ENCODE results near the gene PVR. TPM values are rescaled to one million over a fixed set of nuclear protein-coding genes. Genes with fewer than 3 reads are reported as not detected.

Gene PVR
- total and polyA plus RNA-seq, 10 of the 15 experiments (the other 5 are each of a cell fraction or from before 2014, with no cell fraction given) = 0.07 to 4.0 (median 1.9) TPM

DNA sequence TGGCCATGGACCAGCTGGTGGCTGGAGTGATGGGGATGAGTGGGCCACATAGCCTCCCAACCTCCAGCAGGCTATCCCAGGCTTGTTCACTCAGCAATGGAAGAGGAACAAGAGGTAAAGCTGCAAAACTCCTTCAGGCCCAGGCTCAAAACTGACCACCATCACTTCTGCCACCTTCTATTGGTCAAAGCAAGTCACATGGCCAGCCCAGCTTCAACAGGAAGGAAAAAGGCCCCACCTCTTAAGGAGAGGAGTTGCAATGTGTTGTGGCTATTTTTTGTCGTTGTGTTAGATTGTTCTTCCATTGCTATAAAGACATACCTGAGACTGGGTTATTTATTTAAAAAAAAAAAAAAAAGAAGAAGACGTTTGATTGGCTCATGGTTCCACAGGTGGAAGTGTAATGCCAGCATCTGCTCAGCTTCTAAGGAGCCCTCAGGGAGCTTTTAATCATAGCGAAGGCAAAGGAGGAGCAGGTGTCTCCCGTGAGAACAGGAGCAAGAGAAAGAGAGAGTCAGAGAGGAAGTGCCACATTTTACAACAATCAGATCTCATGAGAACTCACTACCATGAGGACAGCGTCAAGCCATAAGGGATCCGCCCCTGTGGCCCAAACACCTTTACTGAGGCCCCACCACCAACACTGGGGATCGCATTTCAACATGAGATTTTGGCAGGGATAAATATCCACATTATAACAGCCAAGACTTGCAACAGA lies 24.9 kb upstream of the PVR start:
- Histone ChIP-seq H3K4me1 (ENCODE audit: control insufficient read depth, insufficient read depth, low read length) (no peaks in the 10 kb centered on the region), H3K4me2 (ENCODE audit: control insufficient read depth, insufficient read depth) (no peak overlapping the region), H3K9me3 (replicated peaks; ENCODE audit: control insufficient read depth, insufficient read depth, low read length) (no peaks in the 10 kb centered on the region), H3K79me2 (ENCODE audit: control insufficient read depth, insufficient read depth, low read length) (no peaks in the 10 kb centered on the region), H3K36me3 (ENCODE audit: control insufficient read depth in 2 of 2, insufficient read depth in 2 of 2, low read length in 1 of 2) (no peaks in the 10 kb centered on the region), H3K27ac (ENCODE audit: control insufficient read depth, insufficient read depth) (no peak overlapping the region), H2AFZ (ENCODE audit: control insufficient read depth, low read depth, low read length) (no peak overlapping the region), H4K20me1 (ENCODE audit: control insufficient read depth, insufficient read depth) (no peaks in the 10 kb centered on the region), H3K27me3 (replicated peaks in 1 of 2; ENCODE audit: control insufficient read depth in 2 of 2, insufficient read depth in 2 of 2, low read length in 1 of 2) (no peaks in the 10 kb centered on the region), H3K9ac (ENCODE audit: control insufficient read depth, insufficient read depth, low read length) (no peak overlapping the region), H3K4me3 (no peak overlapping the region)
- ChIA-PET POLR2A (no interaction called here), CTCF (no interaction called here), SMC1A (ENCODE audit: uncharacterized antibody, unreplicated experiment) (no interaction called here), RAD21 (ENCODE audit: unreplicated experiment) (no interaction called here)
- no peak for ATAC-seq
- DNase-seq (ENCODE audit: low read depth, low spot score) = no peak
- no TSS peak for BruUV-seq (replicated peaks)
- TF ChIP-seq MTA3 (IDR thresholded peaks at IDR 0.05; ENCODE audit: borderline replicate concordance, low read length) = no peak
- TF ChIP-seq NFYB (IDR thresholded peaks at IDR 0.05; ENCODE audit: insufficient read depth, low read depth, low read length) = 0 out of 2 replicates have a peak, but pooled peaks have one; percentile 42
- intact Hi-C loops (cut with micrococcal nuclease; ENCODE audit: unreplicated experiment) = no loop called here
- 24% methylated on average over 7 of the region's 7 CpGs for WGBS (ENCODE audit: insufficient coverage, insufficient replicate concordance, low lambda C conversion rate, missing lambda C conversion rate)
- in situ Hi-C loops (cut with MboI) = no loop called here
- no peak for FAIRE-seq

DNA sequence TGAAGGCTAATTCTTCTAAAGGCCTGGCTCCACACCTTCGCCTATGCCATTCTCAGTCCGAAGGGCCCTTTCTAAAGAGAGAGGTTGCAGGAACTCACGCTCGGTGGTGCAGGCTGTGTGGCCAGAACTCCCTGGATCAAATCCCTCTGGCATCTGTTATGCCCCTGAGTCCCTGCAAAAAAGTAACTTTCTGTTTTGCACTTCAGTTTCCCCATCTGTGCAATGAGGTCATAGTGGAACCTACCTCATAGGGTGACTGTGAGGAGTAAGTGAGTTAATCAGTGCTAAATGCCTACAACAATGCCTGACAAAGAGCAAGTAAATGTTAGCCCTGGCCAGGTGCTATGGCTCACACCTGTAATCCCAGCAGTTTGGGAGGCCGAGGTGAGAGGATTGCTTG lies 23.0 kb upstream of the PVR start:
- no peaks in the 10 kb centered on the region for H4K20me1 ChIP-seq (ENCODE audit: control insufficient read depth, insufficient read depth)
- CTCF ChIA-PET = no interaction called here
- no peak for TF ChIP-seq SP1 (IDR thresholded peaks at IDR 0.05; ENCODE audit: low read depth, low read length)
- TF ChIP-seq BRCA1 (IDR thresholded peaks at IDR 0.05; ENCODE audit: low read depth, low read length) = no peak
- TF ChIP-seq FOS (IDR thresholded peaks at IDR 0.05; ENCODE audit: borderline replicate concordance, extremely low read depth, insufficient read length) = no peak
- no peak for TF ChIP-seq TAF1 (IDR thresholded peaks at IDR 0.05; ENCODE audit: borderline replicate concordance, low read depth, low read length)
- no peak for TF ChIP-seq ZBED1 (IDR thresholded peaks at IDR 0.05; ENCODE audit: borderline replicate concordance)
- no peak for TF ChIP-seq MTA2 (IDR thresholded peaks at IDR 0.05; ENCODE audit: low read depth)
- no peak for TF ChIP-seq SMC3 (IDR thresholded peaks at IDR 0.05; ENCODE audit: borderline replicate concordance, low read length)
- no peak for TF ChIP-seq ESRRA (IDR thresholded peaks at IDR 0.05; ENCODE audit: low read length)
- TF ChIP-seq PML (IDR thresholded peaks at IDR 0.05; ENCODE audit: low read length) = no peak
- TF ChIP-seq, protein P1, sequence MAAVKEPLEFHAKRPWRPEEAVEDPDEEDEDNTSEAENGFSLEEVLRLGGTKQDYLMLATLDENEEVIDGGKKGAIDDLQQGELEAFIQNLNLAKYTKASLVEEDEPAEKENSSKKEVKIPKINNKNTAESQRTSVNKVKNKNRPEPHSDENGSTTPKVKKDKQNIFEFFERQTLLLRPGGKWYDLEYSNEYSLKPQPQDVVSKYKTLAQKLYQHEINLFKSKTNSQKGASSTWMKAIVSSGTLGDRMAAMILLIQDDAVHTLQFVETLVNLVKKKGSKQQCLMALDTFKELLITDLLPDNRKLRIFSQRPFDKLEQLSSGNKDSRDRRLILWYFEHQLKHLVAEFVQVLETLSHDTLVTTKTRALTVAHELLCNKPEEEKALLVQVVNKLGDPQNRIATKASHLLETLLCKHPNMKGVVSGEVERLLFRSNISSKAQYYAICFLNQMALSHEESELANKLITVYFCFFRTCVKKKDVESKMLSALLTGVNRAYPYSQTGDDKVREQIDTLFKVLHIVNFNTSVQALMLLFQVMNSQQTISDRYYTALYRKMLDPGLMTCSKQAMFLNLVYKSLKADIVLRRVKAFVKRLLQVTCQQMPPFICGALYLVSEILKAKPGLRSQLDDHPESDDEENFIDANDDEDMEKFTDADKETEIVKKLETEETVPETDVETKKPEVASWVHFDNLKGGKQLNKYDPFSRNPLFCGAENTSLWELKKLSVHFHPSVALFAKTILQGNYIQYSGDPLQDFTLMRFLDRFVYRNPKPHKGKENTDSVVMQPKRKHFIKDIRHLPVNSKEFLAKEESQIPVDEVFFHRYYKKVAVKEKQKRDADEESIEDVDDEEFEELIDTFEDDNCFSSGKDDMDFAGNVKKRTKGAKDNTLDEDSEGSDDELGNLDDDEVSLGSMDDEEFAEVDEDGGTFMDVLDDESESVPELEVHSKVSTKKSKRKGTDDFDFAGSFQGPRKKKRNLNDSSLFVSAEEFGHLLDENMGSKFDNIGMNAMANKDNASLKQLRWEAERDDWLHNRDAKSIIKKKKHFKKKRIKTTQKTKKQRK (IDR thresholded peaks at IDR 0.05; ENCODE audit: low read depth, low read length) = no peak
- TF ChIP-seq LARP7 (IDR thresholded peaks at IDR 0.05) = no peak
- TF ChIP-seq, protein P2, sequence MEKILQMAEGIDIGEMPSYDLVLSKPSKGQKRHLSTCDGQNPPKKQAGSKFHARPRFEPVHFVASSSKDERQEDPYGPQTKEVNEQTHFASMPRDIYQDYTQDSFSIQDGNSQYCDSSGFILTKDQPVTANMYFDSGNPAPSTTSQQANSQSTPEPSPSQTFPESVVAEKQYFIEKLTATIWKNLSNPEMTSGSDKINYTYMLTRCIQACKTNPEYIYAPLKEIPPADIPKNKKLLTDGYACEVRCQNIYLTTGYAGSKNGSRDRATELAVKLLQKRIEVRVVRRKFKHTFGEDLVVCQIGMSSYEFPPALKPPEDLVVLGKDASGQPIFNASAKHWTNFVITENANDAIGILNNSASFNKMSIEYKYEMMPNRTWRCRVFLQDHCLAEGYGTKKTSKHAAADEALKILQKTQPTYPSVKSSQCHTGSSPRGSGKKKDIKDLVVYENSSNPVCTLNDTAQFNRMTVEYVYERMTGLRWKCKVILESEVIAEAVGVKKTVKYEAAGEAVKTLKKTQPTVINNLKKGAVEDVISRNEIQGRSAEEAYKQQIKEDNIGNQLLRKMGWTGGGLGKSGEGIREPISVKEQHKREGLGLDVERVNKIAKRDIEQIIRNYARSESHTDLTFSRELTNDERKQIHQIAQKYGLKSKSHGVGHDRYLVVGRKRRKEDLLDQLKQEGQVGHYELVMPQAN (conservative IDR thresholded peaks at IDR 0.05) = no peak

More for the DNA sequence above, 23.0 kb upstream of the PVR start:
- no peaks in the 10 kb centered on the region for H3K4me1 ChIP-seq (ENCODE audit: control insufficient read depth, insufficient read depth, low read length)
- no peak overlapping the region for H3K4me3 ChIP-seq
- ChIA-PET RAD21 (ENCODE audit: unreplicated experiment) (no interaction called here), POLR2A (no interaction called here), SMC1A (ENCODE audit: uncharacterized antibody, unreplicated experiment) (no interaction called here)
- H3K27ac ChIP-seq (ENCODE audit: control insufficient read depth, insufficient read depth) = no peak overlapping the region
- no TSS peak for BruUV-seq (replicated peaks)
- H2AFZ ChIP-seq (ENCODE audit: control insufficient read depth, low read depth, low read length) = no peak overlapping the region
- no peak for FAIRE-seq
- ATAC-seq = no peak
- H3K9ac ChIP-seq (ENCODE audit: control insufficient read depth, insufficient read depth, low read length) = no peak overlapping the region
- DNase-seq (ENCODE audit: low read depth, low spot score) = no peak
- in situ Hi-C loops (cut with MboI) = no loop called here
- H3K9me3 ChIP-seq (replicated peaks; ENCODE audit: control insufficient read depth, insufficient read depth, low read length) = no peaks in the 10 kb centered on the region; the same call in 2 of the 3 replicates
- intact Hi-C loops (cut with micrococcal nuclease; ENCODE audit: unreplicated experiment) = no loop called here
- WGBS (ENCODE audit: insufficient coverage, insufficient replicate concordance, low lambda C conversion rate, missing lambda C conversion rate) = 40% methylated on average over 5 of the region's 5 CpGs
- H3K4me2 ChIP-seq (ENCODE audit: control insufficient read depth, insufficient read depth) = no peak overlapping the region
- no peaks in the 10 kb centered on the region for H3K79me2 ChIP-seq (ENCODE audit: control insufficient read depth, insufficient read depth, low read length)
- no peaks in the 10 kb centered on the region for H3K36me3 ChIP-seq (ENCODE audit: control insufficient read depth in 2 of 2, insufficient read depth in 2 of 2, low read length in 1 of 2)
- no peaks in the 10 kb centered on the region for H3K27me3 ChIP-seq (replicated peaks in 1 of 2; ENCODE audit: control insufficient read depth in 2 of 2, insufficient read depth in 2 of 2, low read length in 1 of 2)
